DOHH2 (cell line): Measurements from ENCODE around the gene CCDC137.

Experiments
- H3F3A ChIP-seq: fragments of 200-600 bp; sonication (generic), shearing (Covaris generic); 2 replicates; pipeline ENCODE4 v1.6.0; 2016; ENCODE audit warnings: antibody characterized with exemption, mild to moderate bottlenecking; ENCODE audit not compliant: control insufficient read depth, insufficient read depth
- H3K27ac ChIP-seq: fragments of 200-600 bp; sonication (generic); 2 replicates; pipeline ENCODE4 v1.5.1; 2014; ENCODE audit warnings: low read depth, mild to moderate bottlenecking, low read length, moderate library complexity
- H3K27me3 ChIP-seq: fragments of 200-600 bp; sonication (generic); 2 replicates; pipeline ENCODE4 v1.6.1; 2014; ENCODE audit warnings: mild to moderate bottlenecking, low read length, mixed read lengths; ENCODE audit not compliant: control insufficient read depth
- H3K36me3 ChIP-seq: fragments of 200-600 bp; sonication (generic); 2 replicates; pipeline ENCODE4 v1.6.1; 2014; ENCODE audit warnings: mild to moderate bottlenecking, low read length, moderate library complexity, mixed read lengths; ENCODE audit not compliant: control insufficient read depth
- H3K4me1 ChIP-seq: fragments of 200-600 bp; sonication (generic); 2 replicates; pipeline ENCODE4 v1.6.1; 2014; ENCODE audit warnings: mild to moderate bottlenecking, low read length, mixed read lengths; ENCODE audit not compliant: control insufficient read depth
- H3K4me2 ChIP-seq: fragments of 200-600 bp; sonication (generic); 2 replicates; pipeline ENCODE4 v1.6.0; 2014; ENCODE audit warnings: mild to moderate bottlenecking, low read length, moderate library complexity
- H3K4me3 ChIP-seq: fragments of 200-600 bp; sonication (generic); 2 replicates; pipeline ENCODE4 v1.5.1; 2014; ENCODE audit warnings: mild to moderate bottlenecking, low read length, mixed read lengths
- H3K79me2 ChIP-seq: fragments of 200-600 bp; sonication (generic); 2 replicates; pipeline ENCODE4 v1.6.1; 2014; ENCODE audit warnings: mild to moderate bottlenecking, low read length, mixed read lengths; ENCODE audit not compliant: control insufficient read depth
- H3K9me2 ChIP-seq: fragments of 200-600 bp; sonication (generic); replicated peaks from 2 replicates; pipeline ENCODE4 v1.6.1; 2014; ENCODE audit warnings: mild to moderate bottlenecking, low read length, mixed read lengths; ENCODE audit not compliant: control insufficient read depth
- H3K9me3 ChIP-seq: fragments of 200-600 bp; sonication (generic); 2 replicates; pipeline ENCODE4 v1.6.1; 2014; ENCODE audit warnings: antibody characterized with exemption, low read length, mixed read lengths; ENCODE audit not compliant: control insufficient read depth, insufficient read depth
- H4K20me1 ChIP-seq: fragments of 200-600 bp; sonication (generic); 2 replicates; pipeline ENCODE4 v1.6.0; 2014; ENCODE audit warnings: low read depth, mild to moderate bottlenecking, antibody characterized with exemption, low read length, moderate library complexity; ENCODE audit not compliant: control insufficient read depth, insufficient read depth
- EZH2phosphoT487 ChIP-seq: fragments of 200-600 bp; sonication (generic); IDR thresholded peaks from 2 replicates; pipeline ENCODE4 v1.6.1; 2017; ENCODE audit warnings: borderline replicate concordance, mild to moderate bottlenecking, antibody characterized with exemption, low read length, moderate library complexity, mixed read lengths
- TF ChIP-seq, protein P1 (sequence below): fragments of 200-600 bp; sonication (generic); IDR thresholded peaks from one replicate; pipeline ENCODE4 v1.5.1; 2014; ENCODE audit warnings: antibody characterized with exemption, mild to moderate bottlenecking, low read depth, low read length; ENCODE audit not compliant: poor library complexity, severe bottlenecking

CCDC137 gene

DNA sequence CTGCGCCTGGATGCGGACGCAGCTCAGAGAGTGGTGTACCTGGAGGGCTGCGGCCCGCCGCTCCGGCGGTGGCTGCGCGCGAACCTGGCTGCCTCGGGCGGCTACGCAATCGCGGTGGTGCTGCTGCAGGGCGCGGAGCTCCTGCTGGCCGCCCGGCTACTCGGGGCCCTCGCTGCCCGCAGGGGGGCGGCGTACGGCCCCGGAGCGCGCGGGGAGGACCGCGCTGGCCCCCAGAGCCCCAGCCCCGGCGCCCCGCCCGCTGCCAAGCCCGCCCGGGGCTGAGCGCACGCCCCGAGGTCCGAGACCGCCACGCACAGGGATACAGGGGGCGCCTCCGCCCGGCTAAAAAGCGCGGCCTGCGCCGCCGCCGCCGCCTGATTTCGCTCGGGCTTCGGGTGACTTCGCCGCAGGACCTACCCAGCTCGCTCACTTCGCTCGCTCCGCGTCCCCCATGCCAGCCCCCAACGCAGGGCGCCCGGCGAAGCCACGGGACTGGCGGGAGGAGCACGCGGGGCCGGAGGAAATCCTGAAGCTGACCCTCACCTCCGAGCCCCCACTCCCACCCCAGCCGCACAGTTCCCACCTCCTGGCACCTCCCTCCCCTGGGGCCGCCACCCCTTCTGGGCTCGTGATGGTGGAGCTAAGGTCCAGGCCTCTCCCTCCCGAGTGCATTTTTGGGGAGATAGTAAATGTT is 18.4 kb upstream of the CCDC137 start:
- H4K20me1 ChIP-seq, result no peaks in the 10 kb centered on the region
- H3K9me3 ChIP-seq, result no peaks in the 10 kb centered on the region
- no peak overlapping the region for H3K27ac ChIP-seq
- H3K36me3 ChIP-seq, result no peaks in the 10 kb centered on the region
- no peaks in the 10 kb centered on the region for H3F3A ChIP-seq
- H3K27me3 ChIP-seq, result no peaks in the 10 kb centered on the region
- H3K79me2 ChIP-seq, result no peaks in the 10 kb centered on the region
- H3K4me1 ChIP-seq, result peaks cover 6% of the 10 kb centered on the region
- no peaks in the 10 kb centered on the region for H3K9me2 ChIP-seq
- H3K4me3 ChIP-seq, result no peak overlapping the region
- no peak overlapping the region for H3K4me2 ChIP-seq
- TF ChIP-seq, protein P1, sequence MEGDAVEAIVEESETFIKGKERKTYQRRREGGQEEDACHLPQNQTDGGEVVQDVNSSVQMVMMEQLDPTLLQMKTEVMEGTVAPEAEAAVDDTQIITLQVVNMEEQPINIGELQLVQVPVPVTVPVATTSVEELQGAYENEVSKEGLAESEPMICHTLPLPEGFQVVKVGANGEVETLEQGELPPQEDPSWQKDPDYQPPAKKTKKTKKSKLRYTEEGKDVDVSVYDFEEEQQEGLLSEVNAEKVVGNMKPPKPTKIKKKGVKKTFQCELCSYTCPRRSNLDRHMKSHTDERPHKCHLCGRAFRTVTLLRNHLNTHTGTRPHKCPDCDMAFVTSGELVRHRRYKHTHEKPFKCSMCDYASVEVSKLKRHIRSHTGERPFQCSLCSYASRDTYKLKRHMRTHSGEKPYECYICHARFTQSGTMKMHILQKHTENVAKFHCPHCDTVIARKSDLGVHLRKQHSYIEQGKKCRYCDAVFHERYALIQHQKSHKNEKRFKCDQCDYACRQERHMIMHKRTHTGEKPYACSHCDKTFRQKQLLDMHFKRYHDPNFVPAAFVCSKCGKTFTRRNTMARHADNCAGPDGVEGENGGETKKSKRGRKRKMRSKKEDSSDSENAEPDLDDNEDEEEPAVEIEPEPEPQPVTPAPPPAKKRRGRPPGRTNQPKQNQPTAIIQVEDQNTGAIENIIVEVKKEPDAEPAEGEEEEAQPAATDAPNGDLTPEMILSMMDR, result no peak
- no peak for TF ChIP-seq EZH2phosphoT487

DNA sequence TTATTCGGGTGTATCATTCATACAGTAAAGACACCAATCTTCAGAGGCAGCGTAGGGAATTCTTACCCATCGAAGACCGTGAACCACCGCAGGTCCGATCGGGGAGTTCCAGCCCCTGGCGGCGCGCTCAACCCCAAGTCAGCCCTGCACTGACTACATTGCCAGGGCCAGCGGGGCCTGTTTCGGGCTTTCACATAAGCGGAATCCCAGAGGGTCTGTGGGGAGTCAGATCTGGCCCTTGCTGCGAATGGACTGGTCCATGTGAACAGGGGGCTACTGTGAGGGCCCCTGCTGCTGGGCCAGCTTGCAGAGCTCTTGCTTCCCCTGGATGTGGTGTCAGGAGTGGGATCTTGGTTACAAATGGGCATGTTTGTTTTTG is 17.8 kb upstream of the CCDC137 start:
- H3K4me2 ChIP-seq, result no peak overlapping the region
- H3K27ac ChIP-seq, result no peak overlapping the region
- no peaks in the 10 kb centered on the region for H3K9me3 ChIP-seq
- no peaks in the 10 kb centered on the region for H3K79me2 ChIP-seq
- no peaks in the 10 kb centered on the region for H4K20me1 ChIP-seq
- H3K9me2 ChIP-seq, result no peaks in the 10 kb centered on the region
- no peaks in the 10 kb centered on the region for H3K27me3 ChIP-seq
- H3K4me3 ChIP-seq, result no peak overlapping the region
- TF ChIP-seq, protein P1, result no peak
- no peak for TF ChIP-seq EZH2phosphoT487
- H3F3A ChIP-seq, result no peaks in the 10 kb centered on the region
- H3K4me1 ChIP-seq, result peaks cover 11% of the 10 kb centered on the region
- H3K36me3 ChIP-seq, result no peaks in the 10 kb centered on the region

DNA sequence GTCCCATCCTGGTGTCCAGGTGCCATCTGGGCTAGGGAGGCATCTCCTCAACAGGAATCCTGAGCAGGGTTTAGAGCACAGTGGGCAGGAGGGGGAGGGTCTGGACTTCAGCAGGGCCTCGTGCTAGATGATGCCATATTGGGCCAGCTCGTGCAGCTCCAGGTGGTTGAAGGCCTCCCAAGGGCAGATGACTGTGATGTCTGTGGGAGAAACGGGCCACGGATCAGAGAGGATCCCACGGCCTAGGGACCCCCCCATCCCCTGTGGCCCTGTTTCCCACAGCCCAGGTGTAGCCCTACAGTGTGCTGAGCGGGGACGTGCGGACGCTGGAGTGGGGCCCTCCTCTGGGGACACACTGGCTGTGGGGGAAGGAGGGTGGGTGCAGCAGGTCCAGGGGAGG is 15.6 kb upstream of the CCDC137 start:
- H3K27me3 ChIP-seq, result no peaks in the 10 kb centered on the region
- H3F3A ChIP-seq, result no peaks in the 10 kb centered on the region
- no peaks in the 10 kb centered on the region for H3K9me3 ChIP-seq
- TF ChIP-seq, protein P1, result no peak
- no peak for TF ChIP-seq EZH2phosphoT487
- no peak overlapping the region for H3K4me2 ChIP-seq
- no peak overlapping the region for H3K27ac ChIP-seq
- H3K4me3 ChIP-seq, result no peak overlapping the region
- H3K4me1 ChIP-seq, result peaks cover 13% of the 10 kb centered on the region
- H3K36me3 ChIP-seq, result no peaks in the 10 kb centered on the region
- no peaks in the 10 kb centered on the region for H3K9me2 ChIP-seq
- no peaks in the 10 kb centered on the region for H4K20me1 ChIP-seq
- no peaks in the 10 kb centered on the region for H3K79me2 ChIP-seq
